Dedifferentiated amniotic fluid mesenchymal stem cell (primary cell): Measurements from ENCODE around the gene OTOF.

Experiments
- DNase-seq: peaks from one replicate; pipeline ENCODE4 v3.0.0-alpha.2; 2016; ENCODE audit errors: extremely low spot score

OTOF gene

GRCh38 chr2:26464390-26465265, 13.3 kb downstream of the OTOF start:
- DNase-seq = no peak

DNA sequence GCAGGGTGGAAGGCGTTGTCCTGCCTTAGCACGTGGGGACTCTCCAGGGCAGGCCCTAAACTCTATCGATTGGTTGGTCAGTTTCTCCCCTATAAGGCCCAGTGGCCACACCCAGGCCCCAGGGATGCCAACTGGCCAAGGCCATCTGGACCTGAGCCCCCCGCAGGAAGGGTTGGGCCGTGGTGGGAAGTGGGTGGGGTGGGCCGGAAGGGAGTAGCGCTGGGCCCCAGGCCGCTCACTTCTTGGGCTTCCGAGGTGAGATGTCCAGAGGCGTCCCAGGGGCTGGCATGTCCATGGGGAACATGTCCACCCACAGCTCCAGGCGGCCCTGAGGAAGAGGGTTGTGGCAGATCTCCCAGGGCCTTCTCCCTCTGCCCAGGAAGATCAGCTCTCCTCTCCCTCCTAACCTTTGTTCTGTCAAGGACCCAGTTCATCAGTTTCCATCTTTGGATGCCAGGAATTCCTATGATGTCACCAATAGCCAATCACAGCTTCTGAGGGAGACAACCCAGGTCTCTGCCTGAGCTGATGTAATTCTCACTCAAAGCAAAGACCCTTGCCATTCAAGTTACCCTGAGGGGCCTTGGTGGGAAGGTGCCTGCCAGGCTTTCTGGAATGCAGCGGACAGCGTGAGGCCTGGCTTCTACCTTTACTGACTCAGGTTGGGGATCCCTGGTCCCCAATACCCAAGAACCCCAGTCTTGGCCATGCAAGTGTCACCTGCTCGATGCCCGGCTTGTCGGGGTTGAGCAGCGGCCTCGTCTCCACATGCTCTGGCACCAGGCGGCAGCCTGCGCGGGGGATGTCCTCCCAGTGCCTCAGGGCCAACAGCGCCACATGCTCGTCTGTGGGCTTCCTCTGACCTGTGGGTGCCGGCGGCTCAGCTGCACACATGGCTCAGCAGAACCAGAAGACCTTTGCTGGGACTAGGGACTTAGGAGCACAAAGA, 14.4 kb downstream of the OTOF start:
- DNase-seq = no peak

- DNase-seq = peak; percentile 47
Measured at GRCh38 chr2:26462511-26463243, 15.2 kb downstream of the OTOF start.

DNA sequence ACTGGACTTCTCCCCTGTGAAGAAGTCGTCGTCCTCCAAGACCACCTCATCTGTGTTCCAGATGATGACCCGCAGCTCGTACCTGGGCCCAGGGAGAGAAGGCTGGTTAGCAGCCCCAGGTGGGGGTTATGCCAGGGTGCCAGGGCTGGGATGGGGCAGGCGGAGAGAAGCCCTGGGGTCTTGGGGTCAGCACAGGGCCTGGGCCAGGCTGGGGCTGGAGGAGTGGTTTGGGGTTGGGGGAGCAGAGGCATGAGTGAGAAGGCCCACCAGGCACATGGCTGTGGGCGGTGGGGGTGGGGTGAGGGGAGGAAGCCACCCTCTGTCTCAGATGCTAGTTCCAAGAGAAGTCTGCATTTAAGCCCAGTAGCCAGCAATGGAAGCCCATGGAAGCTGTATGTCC, 15.8 kb downstream of the OTOF start:
- DNase-seq = no peak

GRCh38 chr2:26461601-26462023, 16.3 kb downstream of the OTOF start:
- DNase-seq = no peak

GRCh38 chr2:26460613-26461031, 17.3 kb downstream of the OTOF start:
- DNase-seq = no peak

DNA sequence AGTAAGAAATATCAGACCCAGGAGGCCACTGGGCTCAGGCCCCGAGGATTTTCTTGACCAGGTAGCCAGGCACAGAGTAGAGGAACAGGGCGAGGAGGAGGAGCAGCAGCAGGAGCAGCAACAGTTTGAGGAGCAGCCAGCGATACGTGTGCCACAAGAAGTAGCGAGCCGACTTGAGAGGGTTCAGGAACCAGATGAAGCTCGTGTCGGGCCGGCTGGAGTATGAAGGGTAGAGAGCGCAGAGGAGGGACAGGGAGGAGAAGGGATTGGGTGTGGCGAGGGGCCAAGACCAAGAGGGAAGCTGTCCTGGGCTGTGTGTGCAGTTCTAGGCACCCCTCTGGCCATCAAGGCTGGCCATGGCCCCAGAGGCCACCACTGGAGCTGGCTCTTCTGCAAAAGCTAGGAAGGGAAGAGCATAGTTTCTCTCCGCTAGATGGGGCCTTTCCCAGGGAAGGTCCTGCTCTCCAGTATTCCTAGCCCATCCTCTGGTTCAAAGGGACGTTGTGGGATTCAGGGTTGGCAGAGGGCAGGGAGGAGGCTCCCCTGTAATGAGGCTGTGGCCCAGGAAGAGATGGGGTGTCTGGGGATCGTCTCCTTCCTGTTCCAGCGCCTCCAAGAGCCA, 17.8 kb downstream of the OTOF start:
- no peak for DNase-seq

DNA sequence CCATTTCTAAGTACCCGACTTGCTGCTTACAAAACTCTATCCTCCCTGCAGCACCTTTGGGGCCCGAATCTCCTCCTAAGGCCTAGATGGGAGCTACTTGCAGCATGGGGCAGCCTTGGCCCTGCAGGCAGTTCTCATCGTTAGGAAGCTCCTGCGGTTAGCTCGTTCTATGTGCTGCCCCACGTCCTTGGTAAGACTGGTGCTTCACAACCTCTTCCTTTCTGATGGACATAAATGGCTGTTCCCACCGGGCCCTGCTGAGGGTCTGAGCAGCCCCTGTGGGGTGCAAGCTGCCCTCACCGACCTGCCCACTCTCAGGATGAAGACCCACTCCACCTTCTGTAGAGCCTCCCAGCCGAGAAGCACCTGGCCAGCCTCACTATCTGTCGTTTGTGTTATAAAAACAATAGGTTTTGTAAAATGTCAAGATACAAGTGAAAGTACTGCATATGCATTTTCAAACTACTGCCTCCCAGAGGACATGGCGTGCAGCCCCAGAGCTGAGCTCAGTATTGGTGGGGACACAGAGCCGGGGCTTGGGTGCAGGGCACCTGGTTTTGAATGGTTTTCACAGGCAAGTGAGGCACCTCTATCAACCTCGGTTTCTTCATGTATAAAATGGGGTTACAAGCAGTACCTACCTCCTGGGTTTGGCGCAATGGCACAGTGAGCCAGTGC, 19.4 kb downstream of the OTOF start:
- no peak for DNase-seq

GRCh38 chr2:26457695-26458364, 20.1 kb downstream of the OTOF start:
- no peak for DNase-seq

DNA sequence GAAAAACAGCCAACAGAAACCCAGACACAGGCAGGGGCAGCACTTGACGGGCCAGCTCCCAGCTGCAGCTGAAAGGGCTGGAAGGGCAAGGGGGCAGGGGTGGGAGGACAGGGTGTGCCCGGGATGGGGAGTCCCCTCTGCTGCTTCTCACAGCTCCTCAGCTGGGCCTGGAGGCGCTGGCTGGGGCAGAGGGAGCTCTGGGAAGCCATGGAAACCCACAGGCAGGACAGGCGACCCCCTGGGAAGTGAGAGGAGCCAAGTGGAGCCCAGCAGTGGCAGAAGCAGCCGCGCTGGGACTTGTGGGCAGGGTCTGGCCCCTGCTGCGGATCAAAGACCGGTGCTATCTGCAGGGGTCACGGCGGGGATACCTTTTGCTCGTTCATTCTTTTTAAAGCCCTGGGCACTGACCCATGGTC, 20.7 kb downstream of the OTOF start:
- DNase-seq = no peak

DNA sequence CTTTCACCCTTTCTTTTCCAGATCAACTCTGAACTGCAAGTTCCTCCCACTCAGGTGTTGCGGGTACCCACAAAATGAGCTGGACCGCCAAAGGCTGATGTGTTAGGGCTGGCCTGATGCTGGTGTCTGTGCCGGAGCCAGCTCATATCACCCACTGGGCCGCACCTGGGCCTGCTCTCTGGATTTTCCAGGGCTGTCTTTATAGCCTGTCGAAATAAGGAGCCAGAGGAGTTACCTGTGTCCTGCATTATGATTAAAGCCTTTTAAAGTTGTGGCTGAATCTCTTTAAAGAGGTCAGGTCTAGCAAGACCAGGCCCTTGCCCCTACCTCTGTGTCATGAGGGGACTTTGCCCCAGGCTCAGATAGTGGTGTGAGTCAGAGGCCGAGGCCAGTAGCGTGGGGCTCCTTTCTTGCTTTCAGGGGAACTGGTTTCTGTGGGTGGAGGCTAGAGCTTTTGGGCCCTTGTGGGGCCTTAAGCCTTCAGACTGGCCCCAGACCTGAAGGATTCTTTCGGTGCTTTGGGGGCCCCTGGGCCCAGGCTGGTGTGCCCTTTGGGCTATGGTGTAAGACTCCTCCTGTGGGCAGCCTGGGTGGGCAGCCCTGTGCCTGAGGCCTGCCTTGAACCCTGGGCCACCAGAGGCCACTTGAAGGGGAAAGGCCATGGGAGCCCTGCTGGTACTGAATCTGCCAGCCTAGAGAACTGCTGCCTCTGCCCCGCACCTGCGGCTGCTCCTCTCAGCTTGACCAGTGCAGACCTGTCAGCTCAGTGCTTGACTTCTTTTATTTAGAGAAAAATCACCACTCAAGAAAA, 21.3 kb downstream of the OTOF start:
- DNase-seq = no peak

GRCh38 chr2:26455670-26456439, 22.1 kb downstream of the OTOF start:
- no peak for DNase-seq

DNA sequence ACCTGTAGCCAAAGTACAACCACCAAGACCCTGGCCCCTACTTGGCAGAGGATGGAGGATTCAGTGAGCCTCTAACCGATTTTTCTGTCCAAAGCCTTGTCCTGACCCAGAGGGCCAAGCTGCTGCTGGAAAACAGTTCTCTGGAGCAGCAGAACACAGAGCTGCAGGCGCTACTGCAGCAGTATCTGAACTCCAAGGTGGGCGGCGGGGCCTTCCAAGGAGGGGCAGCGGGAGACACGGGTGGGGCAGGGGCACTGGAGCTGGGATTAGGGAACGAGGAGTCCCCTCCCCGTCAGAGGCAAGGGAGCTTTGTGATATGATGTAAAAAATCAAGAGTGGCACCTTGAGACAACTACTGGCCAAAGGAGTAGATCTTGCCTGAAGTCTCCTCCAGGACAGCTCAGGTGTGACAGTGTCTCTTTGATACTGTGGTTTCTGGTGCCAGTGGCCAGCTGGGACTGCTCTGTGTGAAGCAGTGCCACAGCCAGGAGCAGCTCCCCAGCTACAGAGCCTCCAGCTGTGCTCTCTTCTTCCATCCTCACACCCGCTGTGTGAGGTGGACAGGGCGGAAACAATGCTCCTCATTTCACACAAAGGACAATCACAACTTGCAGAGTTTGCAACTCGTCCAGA, 22.8 kb downstream of the OTOF start:
- no peak for DNase-seq

DNA sequence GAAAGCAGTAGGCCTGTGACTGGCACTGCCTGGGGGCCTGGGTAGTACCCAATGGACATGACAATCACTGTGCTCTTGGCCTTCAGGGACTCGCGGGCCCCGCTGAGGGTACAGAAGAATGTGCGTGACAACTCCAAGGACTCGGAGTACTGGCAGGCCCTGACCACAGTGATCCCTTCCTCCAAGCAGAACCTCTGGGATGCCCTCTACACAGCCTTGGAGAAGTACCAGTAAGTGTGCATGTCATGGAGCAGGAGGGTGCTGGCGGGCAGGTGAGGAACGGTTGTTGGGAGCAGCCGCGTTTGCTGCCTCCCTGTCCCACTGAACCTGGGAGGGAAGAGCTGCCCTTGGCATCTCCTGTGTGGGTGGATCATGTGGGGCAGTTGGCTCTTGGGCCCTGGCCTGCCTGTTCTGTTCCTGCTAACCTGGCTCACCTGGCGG, 23.3 kb downstream of the OTOF start:
- DNase-seq = no peak

GRCh38 chr2:26453421-26454329, 24.2 kb downstream of the OTOF start:
- no peak for DNase-seq

DNA sequence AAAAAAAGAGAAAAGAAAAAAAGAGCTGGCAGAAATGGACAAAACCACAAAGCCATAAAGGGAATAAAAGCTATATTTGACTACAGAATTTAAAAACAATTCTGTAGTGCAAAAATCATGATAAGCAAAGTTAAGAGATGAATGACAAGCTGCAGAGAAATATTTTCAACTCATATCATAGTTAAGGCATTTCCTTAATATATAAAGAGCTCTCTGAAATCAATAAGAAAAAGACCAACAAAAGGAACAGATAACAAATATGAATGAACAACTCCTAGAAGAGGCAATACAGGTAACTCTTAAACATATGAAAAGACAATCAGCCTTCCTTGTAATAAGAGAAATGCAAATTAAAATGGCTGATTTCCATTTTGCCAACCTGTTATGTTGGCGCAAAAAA, 26.2 kb downstream of the OTOF start:
- DNase-seq = no peak

DNA sequence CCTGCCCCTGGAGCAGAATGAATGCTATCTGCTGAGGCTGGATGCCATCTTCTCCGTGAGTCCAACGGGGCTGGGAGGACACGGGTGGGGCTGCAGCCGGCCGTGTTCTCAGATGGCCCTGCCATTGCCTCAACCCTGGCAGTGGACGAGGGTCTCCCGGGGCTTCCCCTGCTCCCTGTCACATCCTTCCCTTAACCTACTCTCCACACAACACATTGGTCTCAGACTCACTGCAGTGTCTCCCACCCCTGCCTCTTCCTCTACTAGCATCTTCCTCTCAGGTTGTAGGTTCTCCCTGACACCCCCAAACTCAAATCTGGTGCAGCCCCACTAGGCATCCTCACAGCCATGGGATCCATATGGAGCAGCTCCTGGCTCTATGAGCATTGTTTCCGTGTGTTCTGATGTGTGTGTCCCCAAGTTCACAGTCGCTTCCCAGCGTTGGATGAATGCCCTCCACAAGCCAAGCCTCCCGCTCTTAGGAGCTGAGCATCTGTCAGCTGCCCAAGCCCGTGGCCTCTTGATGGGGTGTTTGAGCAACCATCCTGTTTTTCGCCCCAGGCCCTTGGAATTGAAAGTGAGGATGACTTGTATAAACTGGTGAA, 27.8 kb downstream of the OTOF start:
- DNase-seq = no peak
